HUES48 (cell line): ENCODE data around the gene SMYD2.

ENCODE experiments used
- H3K27ac ChIP-seq: one replicate; pipeline ENCODE4 v1.7.0; 2013; ENCODE audit warnings: low read depth, low read length, inconsistent platforms
- H3K27me3 ChIP-seq: 2 replicates; pipeline ENCODE4 v1.6.1; 2013; ENCODE audit warnings: mild to moderate bottlenecking, low read length; ENCODE audit not compliant: control insufficient read depth, insufficient read depth
- H3K36me3 ChIP-seq: 2 replicates; pipeline ENCODE4 v1.6.1; 2013; ENCODE audit warnings: low read length; ENCODE audit not compliant: control insufficient read depth, insufficient read depth
- H3K4me1 ChIP-seq: 2 replicates; pipeline ENCODE4 v1.6.1; 2013; ENCODE audit warnings: mild to moderate bottlenecking, low read length; ENCODE audit not compliant: control insufficient read depth, insufficient read depth
- H3K4me3 ChIP-seq: 2 replicates; pipeline ENCODE4 v1.5.1; 2013; ENCODE audit warnings: mild to moderate bottlenecking, low read depth, low read length
- H3K9ac ChIP-seq: 2 replicates; pipeline ENCODE4 v1.6.1; 2013; ENCODE audit warnings: mild to moderate bottlenecking, low read depth, low read length, moderate library complexity
- H3K9me3 ChIP-seq: 2 replicates; pipeline ENCODE4 v1.6.1; 2013; ENCODE audit warnings: low read length; ENCODE audit not compliant: control insufficient read depth, insufficient read depth

SMYD2 gene, protein sequence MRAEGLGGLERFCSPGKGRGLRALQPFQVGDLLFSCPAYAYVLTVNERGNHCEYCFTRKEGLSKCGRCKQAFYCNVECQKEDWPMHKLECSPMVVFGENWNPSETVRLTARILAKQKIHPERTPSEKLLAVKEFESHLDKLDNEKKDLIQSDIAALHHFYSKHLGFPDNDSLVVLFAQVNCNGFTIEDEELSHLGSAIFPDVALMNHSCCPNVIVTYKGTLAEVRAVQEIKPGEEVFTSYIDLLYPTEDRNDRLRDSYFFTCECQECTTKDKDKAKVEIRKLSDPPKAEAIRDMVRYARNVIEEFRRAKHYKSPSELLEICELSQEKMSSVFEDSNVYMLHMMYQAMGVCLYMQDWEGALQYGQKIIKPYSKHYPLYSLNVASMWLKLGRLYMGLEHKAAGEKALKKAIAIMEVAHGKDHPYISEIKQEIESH

DNA sequence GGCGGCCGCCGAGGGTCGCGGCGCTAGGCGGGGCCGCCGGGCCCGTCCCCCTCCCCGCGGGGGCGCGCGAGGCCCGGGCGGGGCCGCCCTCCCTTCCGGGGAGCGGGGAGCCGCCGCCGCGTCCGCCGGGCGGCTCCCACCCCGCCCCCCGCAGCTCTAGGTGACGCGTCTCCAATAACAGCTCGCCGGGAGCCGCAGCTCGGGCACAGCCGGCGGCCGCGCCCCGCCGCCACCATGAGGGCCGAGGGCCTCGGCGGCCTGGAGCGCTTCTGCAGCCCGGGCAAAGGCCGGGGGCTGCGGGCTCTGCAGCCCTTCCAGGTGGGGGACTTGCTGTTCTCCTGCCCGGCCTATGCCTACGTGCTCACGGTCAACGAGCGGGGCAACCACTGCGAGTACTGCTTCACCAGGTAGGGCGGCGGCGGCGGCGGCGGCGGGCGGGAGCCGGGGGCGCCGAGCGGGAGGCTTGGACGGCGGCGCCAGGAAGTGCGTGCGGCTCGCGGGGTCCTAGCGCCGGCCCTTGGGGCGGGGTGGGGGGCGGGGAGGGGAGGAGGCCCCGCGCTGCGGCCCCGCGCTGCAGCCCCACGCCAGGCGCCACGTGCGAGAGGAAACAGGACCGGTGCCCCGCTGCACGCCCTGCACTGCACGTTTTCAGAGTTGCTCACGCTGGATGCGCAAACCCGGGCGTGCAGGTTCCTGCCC lies at the start of gene SMYD2:
SMYD2 (plus strand) TSS at position 139 of the 699 bp plus-strand sequence; CDS start at position 235, 96 bp downstream.
- peak within 1 kb of the TSS; percentile 82 for H3K9ac ChIP-seq
- H3K4me3 ChIP-seq = peak within 1 kb of the TSS; percentile 85
- H3K9me3 ChIP-seq = no peaks in the 10 kb centered on the region
- H3K27ac ChIP-seq = peak within 1 kb of the TSS; percentile 97
- no peaks in the 10 kb centered on the region for H3K36me3 ChIP-seq
- peaks cover 63% of the 10 kb centered on the region for H3K27me3 ChIP-seq
- peaks cover 25% of the 10 kb centered on the region for H3K4me1 ChIP-seq

DNA sequence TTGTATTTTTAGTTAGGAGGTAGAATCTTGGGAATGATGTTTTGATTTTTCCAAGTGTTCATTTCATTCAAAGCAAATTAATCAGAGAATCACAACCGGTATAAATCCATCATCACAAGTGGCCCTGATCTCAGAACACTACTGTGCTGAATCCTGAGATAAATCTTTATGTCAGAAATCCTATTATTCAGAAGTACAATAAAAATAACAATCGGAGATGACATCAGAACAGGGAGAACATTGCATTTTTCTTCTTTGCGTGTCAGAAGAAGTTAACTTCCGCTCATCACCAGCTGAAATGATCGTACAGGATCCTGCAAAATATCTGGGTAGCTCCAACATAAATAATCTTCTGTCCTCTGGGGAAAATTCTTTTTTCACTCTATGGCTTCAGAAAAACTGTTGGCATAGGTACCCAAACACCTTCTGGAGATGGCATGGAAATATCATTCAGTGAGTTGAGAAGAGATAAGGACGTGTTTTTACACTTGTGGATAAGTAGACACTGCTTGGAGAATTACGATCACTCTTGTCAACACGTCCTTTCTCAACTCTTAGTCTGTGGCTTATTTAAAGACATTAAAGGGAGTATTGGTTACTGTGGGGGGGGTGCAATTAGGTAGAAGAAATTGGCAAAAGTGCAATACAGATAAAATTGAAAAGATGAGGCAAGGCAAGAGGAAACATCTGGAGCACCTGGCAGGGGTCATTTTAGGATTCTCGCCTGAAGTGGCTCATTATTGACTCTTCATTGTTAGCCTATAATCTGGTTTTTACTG lies 46.9 kb upstream of the SMYD2 start:
- no peak overlapping the region for H3K27ac ChIP-seq
- H3K4me1 ChIP-seq = no peaks in the 10 kb centered on the region
- no peaks in the 10 kb centered on the region for H3K27me3 ChIP-seq
- H3K36me3 ChIP-seq = no peaks in the 10 kb centered on the region
- no peak overlapping the region for H3K9ac ChIP-seq
- no peak overlapping the region for H3K4me3 ChIP-seq
- H3K9me3 ChIP-seq = no peaks in the 10 kb centered on the region

DNA sequence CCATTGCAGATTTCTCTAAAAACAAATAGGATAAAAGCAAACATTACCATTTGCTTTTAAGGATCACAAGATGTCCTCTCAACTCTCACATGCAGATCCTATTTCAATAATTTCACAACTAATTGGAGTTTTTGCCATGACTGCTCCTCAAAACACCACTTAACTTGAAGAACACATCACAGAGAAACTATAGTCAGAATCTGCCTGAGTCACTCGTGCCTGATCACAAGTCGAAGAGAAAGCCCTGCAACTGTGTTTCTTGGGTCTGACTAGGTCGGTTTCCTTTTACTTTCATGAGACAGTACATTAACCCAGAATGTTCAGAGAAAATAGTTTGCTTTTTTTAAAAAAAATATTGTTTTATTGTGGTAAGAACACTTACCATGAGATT lies 46.3 kb upstream of the SMYD2 start:
- H3K9me3 ChIP-seq = no peaks in the 10 kb centered on the region
- H3K27ac ChIP-seq = no peak overlapping the region
- H3K9ac ChIP-seq = no peak overlapping the region
- no peaks in the 10 kb centered on the region for H3K36me3 ChIP-seq
- H3K27me3 ChIP-seq = no peaks in the 10 kb centered on the region
- no peaks in the 10 kb centered on the region for H3K4me1 ChIP-seq
- no peak overlapping the region for H3K4me3 ChIP-seq

DNA sequence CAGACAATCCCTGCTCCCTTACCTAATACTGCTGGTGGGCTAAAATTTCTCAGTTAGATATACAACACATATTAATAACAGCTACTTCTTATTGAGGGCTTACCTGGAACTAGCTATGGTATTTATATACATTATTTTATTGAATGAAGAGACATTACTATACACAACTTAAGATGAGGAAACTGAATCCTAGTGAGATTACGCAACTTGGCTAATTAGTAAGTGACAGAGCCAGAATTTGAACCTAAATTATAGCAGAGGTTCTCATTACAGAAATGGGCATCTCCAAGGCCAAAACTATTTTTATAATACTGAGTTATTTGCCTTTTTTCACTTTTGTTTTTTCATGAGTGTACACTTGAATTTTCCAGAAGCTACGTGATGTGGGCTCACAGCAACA lies 44.5 kb upstream of the SMYD2 start:
- no peaks in the 10 kb centered on the region for H3K9me3 ChIP-seq
- H3K4me3 ChIP-seq = no peak overlapping the region
- no peaks in the 10 kb centered on the region for H3K27me3 ChIP-seq
- H3K4me1 ChIP-seq = no peaks in the 10 kb centered on the region
- H3K27ac ChIP-seq = no peak overlapping the region
- no peaks in the 10 kb centered on the region for H3K36me3 ChIP-seq
- no peak overlapping the region for H3K9ac ChIP-seq

DNA sequence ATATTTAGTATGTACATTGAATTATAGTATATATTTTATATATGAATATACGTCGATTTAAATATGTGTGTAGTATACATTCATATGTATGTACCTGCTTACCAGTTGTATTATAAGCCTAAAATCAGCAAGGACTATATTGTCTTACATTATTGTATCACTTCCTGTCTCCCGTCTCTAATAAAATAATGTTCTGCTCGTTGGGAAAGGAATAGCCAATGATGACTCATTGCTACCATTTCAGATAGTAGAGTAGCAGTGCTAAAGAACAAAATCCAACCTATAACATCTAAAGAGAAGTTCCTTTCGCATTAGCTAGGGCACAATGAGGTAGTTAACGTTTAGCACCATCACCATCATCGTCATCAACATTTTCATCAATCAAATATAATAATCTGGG lies 39.9 kb upstream of the SMYD2 start:
- no peak overlapping the region for H3K27ac ChIP-seq
- no peaks in the 10 kb centered on the region for H3K9me3 ChIP-seq
- H3K4me1 ChIP-seq = no peaks in the 10 kb centered on the region
- H3K36me3 ChIP-seq = no peaks in the 10 kb centered on the region
- H3K4me3 ChIP-seq = no peak overlapping the region
- no peak overlapping the region for H3K9ac ChIP-seq
- no peaks in the 10 kb centered on the region for H3K27me3 ChIP-seq

DNA sequence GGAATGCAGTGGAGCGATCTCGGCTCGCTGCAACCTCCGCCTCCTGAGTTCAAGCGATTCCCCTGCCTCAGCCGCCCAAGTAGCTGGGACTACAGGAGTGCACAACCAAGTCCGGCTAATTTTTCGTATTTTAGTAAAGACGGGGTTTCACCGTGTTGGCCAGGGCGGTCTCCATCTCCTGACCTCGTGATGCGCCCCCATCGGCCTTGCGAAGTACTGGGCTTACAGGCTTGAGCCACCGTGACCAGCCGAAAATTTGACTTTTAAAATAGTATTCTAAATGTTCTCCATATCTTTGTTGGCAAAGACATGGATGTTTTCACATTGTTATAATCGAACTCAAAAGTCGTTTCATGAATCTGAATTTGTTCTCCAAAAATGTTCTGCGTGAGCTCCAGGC lies 36.7 kb upstream of the SMYD2 start:
- no peaks in the 10 kb centered on the region for H3K9me3 ChIP-seq
- H3K4me1 ChIP-seq = peaks cover 8% of the 10 kb centered on the region
- no peaks in the 10 kb centered on the region for H3K27me3 ChIP-seq
- H3K4me3 ChIP-seq = no peak overlapping the region
- no peaks in the 10 kb centered on the region for H3K36me3 ChIP-seq
- no peak overlapping the region for H3K27ac ChIP-seq
- H3K9ac ChIP-seq = no peak overlapping the region

DNA sequence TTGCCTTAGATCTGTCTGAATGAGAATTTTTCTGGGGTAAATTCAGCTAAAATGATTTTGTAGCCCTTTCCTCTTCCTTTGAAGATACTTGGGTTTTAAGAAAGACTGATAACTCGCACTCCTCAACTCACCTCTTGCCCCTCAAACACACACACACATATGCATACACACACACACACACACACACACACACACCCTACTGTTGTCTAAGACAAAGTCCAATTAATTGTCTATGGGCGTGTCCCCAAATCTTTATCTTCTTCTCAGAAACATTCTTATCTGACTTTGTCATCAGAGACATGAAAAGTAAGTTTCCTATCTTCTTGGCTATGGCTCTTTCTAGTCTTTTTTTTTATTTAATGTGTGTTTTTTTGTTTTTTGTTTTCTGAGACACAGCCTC lies 36.1 kb upstream of the SMYD2 start:
- Histone ChIP-seq H3K27me3 (no peaks in the 10 kb centered on the region), H3K27ac (no peak overlapping the region), H3K4me3 (no peak overlapping the region), H3K9ac (no peak overlapping the region), H3K36me3 (no peaks in the 10 kb centered on the region), H3K4me1 (peaks cover 11% of the 10 kb centered on the region), H3K9me3 (no peaks in the 10 kb centered on the region)

DNA sequence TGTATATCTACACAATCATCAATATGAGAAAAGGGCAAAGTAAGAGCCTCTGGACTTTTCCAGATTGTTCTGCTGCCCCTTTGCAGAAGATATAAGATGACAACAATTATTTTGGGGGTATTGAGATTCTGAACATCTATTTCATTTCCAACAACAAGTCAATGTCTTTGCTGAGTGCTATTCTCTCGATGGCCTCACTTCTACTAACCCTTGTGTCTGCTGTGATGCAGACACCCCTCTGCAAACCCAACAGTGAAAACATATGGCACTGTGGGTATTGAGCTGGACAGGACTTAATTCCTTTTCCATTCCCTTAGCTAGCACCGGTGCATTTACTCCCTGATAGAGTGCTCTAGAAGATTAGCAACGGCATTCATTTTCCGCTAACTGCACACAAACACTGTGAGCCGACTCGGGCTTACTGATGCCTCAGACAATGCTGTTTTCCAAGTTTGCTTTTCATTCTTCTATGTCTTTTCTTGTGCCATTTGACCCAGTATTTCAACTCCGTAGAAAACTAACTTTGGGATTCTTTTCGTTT lies 33.4 kb upstream of the SMYD2 start:
- no peak overlapping the region for H3K27ac ChIP-seq
- no peak overlapping the region for H3K9ac ChIP-seq

DNA sequence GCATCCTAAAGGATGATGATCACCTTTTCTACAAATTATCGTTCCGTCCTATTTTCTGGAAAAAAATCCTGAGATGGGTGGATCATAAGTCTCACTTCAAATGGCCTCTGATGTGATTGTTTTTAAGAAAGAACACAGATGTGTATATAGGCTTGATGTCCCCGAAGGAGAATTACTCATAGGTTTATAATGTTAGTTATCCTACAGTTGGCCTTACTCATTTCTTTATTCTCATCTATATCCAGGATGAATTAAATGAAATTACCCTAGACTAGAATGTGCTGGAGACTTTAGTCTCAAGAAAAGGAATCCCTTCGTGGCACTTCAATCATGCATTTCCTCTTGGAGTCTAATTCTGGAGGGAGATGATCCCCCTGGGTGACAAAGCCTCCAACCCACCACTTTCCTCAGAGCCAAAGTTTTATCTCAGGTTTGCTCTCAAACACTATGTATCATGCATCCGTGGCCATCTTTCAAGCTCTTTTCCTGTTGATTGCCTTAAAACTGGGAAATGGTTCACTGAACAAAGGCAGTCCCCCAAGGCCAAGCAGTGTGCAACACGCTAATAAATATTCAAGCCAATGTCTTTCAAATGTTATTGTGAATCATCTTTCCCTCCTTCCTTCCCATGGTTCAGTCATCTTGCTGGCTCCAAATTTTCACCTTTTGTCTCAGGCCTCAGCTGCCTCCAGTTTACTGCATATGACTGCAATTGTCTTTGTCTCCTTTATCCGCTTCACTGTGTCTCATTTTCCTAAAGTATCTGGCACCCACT lies 32.5 kb upstream of the SMYD2 start:
- Histone ChIP-seq H3K27me3 (no peaks in the 10 kb centered on the region), H3K4me1 (peaks cover 11% of the 10 kb centered on the region), H3K4me3 (no peak overlapping the region), H3K9ac (no peak overlapping the region), H3K27ac (no peak overlapping the region), H3K9me3 (no peaks in the 10 kb centered on the region), H3K36me3 (no peaks in the 10 kb centered on the region)

More for the DNA sequence above, 33.4 kb upstream of the SMYD2 start:
- no peak overlapping the region for H3K4me3 ChIP-seq
- no peaks in the 10 kb centered on the region for H3K36me3 ChIP-seq
- H3K9me3 ChIP-seq = no peaks in the 10 kb centered on the region
- H3K27me3 ChIP-seq = no peaks in the 10 kb centered on the region
- H3K4me1 ChIP-seq = peaks cover 11% of the 10 kb centered on the region

DNA sequence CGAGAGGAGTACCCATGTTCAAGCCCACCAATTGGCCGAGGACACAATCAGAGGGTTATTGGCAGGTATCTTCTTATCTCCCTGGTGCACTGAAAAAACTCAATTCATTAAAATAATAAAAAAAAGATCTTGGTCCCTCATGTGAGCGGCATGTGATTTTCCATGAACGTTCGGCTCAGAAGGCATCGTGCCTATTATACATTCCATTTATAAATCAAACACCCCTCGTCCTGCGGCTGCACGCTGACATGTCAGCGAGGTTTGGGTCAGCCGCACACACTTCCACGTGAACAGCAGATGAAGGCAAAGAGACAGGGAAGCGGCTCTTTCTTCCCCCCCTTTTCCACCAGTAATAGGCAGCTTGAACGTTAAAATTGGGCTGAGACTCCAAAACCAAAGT lies 31.3 kb upstream of the SMYD2 start:
- H3K4me3 ChIP-seq = no peak overlapping the region
- no peaks in the 10 kb centered on the region for H3K9me3 ChIP-seq
- H3K9ac ChIP-seq = no peak overlapping the region
- H3K36me3 ChIP-seq = no peaks in the 10 kb centered on the region
- H3K27me3 ChIP-seq = no peaks in the 10 kb centered on the region
- no peak overlapping the region for H3K27ac ChIP-seq
- peaks cover 11% of the 10 kb centered on the region for H3K4me1 ChIP-seq
